GM23338 (cell line): ENCODE results near the gene UBE2QL1. TPM values are rescaled to one million over a fixed set of nuclear protein-coding genes. Genes with fewer than 3 reads are reported as not detected.

Experiments used
- ATAC-seq: fragments of 200-7000 bp; cut with Tn5 transposase; 3 replicates; pipeline ENCODE4 v1.9.1; 2020
- DNase-seq: peaks from one replicate; pipeline ENCODE4 v3.0.0-alpha.2; 2015; ENCODE audit warnings: low spot score
- H2AFZ ChIP-seq: fragments of 200-600 bp; sonication (generic); 2 replicates; pipeline ENCODE4 v1.8.0; 2016; ENCODE audit warnings: antibody characterized with exemption, mild to moderate bottlenecking, moderate library complexity
- H3F3A ChIP-seq: fragments of 200-600 bp; sonication (generic); replicated peaks from 2 replicates; pipeline ENCODE4 v1.8.0; 2017; ENCODE audit warnings: antibody characterized with exemption, mixed run types, low read depth
- H3K27ac ChIP-seq: fragments of 200-600 bp; sonication (generic); 2 replicates; pipeline ENCODE4 v1.6.1; 2016; ENCODE audit warnings: low read depth
- H3K27me3 ChIP-seq: fragments of 200-600 bp; sonication (generic); 2 replicates; pipeline ENCODE4 v1.8.0; 2016; ENCODE audit warnings: mild to moderate bottlenecking, mixed run types, moderate library complexity; ENCODE audit not compliant: insufficient read depth
- H3K36me3 ChIP-seq: fragments of 200-600 bp; sonication (generic); 2 replicates; pipeline ENCODE4 v1.8.0; 2016; ENCODE audit warnings: mild to moderate bottlenecking; ENCODE audit not compliant: insufficient read depth
- H3K4me1 ChIP-seq: fragments of 200-600 bp; sonication (generic); 2 replicates; pipeline ENCODE4 v1.8.0; 2016; ENCODE audit warnings: mild to moderate bottlenecking, moderate library complexity; ENCODE audit not compliant: insufficient read depth
- H3K4me2 ChIP-seq: fragments of 200-600 bp; sonication (generic); 2 replicates; pipeline ENCODE4 v1.7.1; 2017; ENCODE audit warnings: mixed run types
- H3K4me3 ChIP-seq: fragments of 200-600 bp; sonication (generic); 2 replicates; pipeline ENCODE4 v1.6.1; 2016; ENCODE audit warnings: mixed run types
- H3K79me2 ChIP-seq: fragments of 200-600 bp; sonication (generic); replicated peaks from 2 replicates; pipeline ENCODE4 v1.8.0; 2017; ENCODE audit warnings: mild to moderate bottlenecking; ENCODE audit not compliant: insufficient read depth
- H3K9me2 ChIP-seq: fragments of 200-600 bp; sonication (generic); 2 replicates; pipeline ENCODE4 v1.8.0; 2017; ENCODE audit not compliant: insufficient read depth
- H4K20me1 ChIP-seq: fragments of 200-600 bp; sonication (generic); replicated peaks from 2 replicates; pipeline ENCODE4 v1.8.0; 2017; ENCODE audit warnings: mild to moderate bottlenecking; ENCODE audit not compliant: insufficient read depth
- H3K27ac Mint-ChIP-seq: 2 replicates; pipeline ENCODE4 v1.8.0; 2020; ENCODE audit warnings: inconsistent platforms, mild to moderate bottlenecking, moderate library complexity, mixed read lengths
- H3K27me3 Mint-ChIP-seq: 3 replicates; pipeline ENCODE4 v1.8.0; 2022; ENCODE audit warnings: low read depth, mild to moderate bottlenecking, moderate library complexity, mixed read lengths, inconsistent platforms; ENCODE audit not compliant: insufficient read depth, poor library complexity
- H3K36me3 Mint-ChIP-seq: 3 replicates; pipeline ENCODE4 v1.8.0; 2021; ENCODE audit warnings: low read depth, mild to moderate bottlenecking, inconsistent platforms, moderate library complexity, mixed read lengths
- H3K4me1 Mint-ChIP-seq: 3 replicates; pipeline ENCODE4 v1.8.0; 2020; ENCODE audit warnings: mild to moderate bottlenecking, inconsistent platforms, mixed read lengths
- H3K4me3 Mint-ChIP-seq: 3 replicates; pipeline ENCODE4 v1.8.0; 2021; ENCODE audit warnings: moderate library complexity, mild to moderate bottlenecking, inconsistent platforms, mixed read lengths
- H3K9me3 Mint-ChIP-seq: 3 replicates; pipeline ENCODE4 v1.8.0; 2020; ENCODE audit warnings: moderate library complexity, mild to moderate bottlenecking, inconsistent platforms, mixed read lengths
- CREB1 ChIP-seq: fragments of 250-450 bp; sonication (Bioruptor Pico); IDR thresholded peaks from 2 replicates; pipeline ENCODE4 v1.5.0; 2020; ENCODE audit warnings: low read depth, mild to moderate bottlenecking, moderate library complexity
- CTCF ChIP-seq, 2 experiments: fragments of 200-600 bp in 1 of 2; sonication (generic) in 1 of 2; conservative IDR thresholded peaks; 2 replicates each; pipeline versions ENCODE4 v1.5.1 to v1.6.1; 2016 to 2017; ENCODE audit warnings: antibody characterized with exemption in 2 of 2, low read depth in 2 of 2, mild to moderate bottlenecking in 2 of 2, moderate library complexity in 1 of 2
- EZH2 ChIP-seq: fragments of 200-600 bp; sonication (generic); IDR thresholded peaks from one replicate; pipeline ENCODE4 v1.8.0; 2017; ENCODE audit warnings: antibody characterized with exemption, mild to moderate bottlenecking, low read depth; ENCODE audit not compliant: unreplicated experiment
- EZH2phosphoT487 ChIP-seq: fragments of 200-600 bp; sonication (generic); IDR thresholded peaks from one replicate; pipeline ENCODE4 v1.8.1; 2018; ENCODE audit warnings: antibody characterized with exemption; ENCODE audit not compliant: unreplicated experiment
- JUNB ChIP-seq: IDR thresholded peaks from one replicate; pipeline ENCODE4 v1.6.1; 2016; ENCODE audit warnings: antibody characterized with exemption; ENCODE audit not compliant: unreplicated experiment
- NANOG ChIP-seq: IDR thresholded peaks from 2 replicates; pipeline ENCODE4 v1.6.1; 2016; ENCODE audit warnings: antibody characterized with exemption, borderline replicate concordance
- REST ChIP-seq: IDR thresholded peaks from one replicate; pipeline ENCODE4 v1.6.1; 2018; ENCODE audit warnings: antibody characterized with exemption; ENCODE audit not compliant: unreplicated experiment
- STAT1 ChIP-seq: IDR thresholded peaks from one replicate; pipeline ENCODE4 v1.6.1; 2016; ENCODE audit warnings: antibody characterized with exemption; ENCODE audit not compliant: unreplicated experiment
- ZNF114 ChIP-seq: fragments of 250-450 bp; sonication (Bioruptor Pico); IDR thresholded peaks from 2 replicates; pipeline ENCODE4 v1.5.0; 2020; ENCODE audit warnings: mild to moderate bottlenecking, moderate library complexity
- ZNF331 ChIP-seq: fragments of 250-450 bp; sonication (Bioruptor Pico); IDR thresholded peaks from 2 replicates; pipeline ENCODE4 v1.5.0; 2020; ENCODE audit warnings: low read depth, mild to moderate bottlenecking, moderate library complexity
- polyA plus RNA-seq: library from polyadenylated mRNA; unstranded; fragments of >200 nt; fragmentation: Nextera tagmentation; extraction: Ambion mirVana; gene quantifications from 2 replicates; pipeline ENCODE4 v1.2.1, GENCODE V29; 2016
- total RNA-seq: library from RNA; depleted of rRNA; stranded (reverse); fragments of >200 nt; shearing (Covaris generic); gene quantifications from 2 replicates; pipeline ENCODE4 v1.2.3, GENCODE V29; 2014

UBE2QL1 gene
- total and polyA plus RNA-seq, 2 experiments from 2014 or later = 0.40 to 0.83 TPM

GRCh38 chr5:6543346-6543730 is 94.7 kb downstream of the UBE2QL1 start:
- no peaks in the 10 kb centered on the region for H3F3A ChIP-seq
- no peak overlapping the region for H3K27ac Mint-ChIP-seq
- H3K27me3 ChIP-seq = no peaks in the 10 kb centered on the region
- peaks cover 7% of the 10 kb centered on the region for H3K9me2 ChIP-seq
- no peak overlapping the region for H2AFZ ChIP-seq
- ATAC-seq = no peak
- no peaks in the 10 kb centered on the region for H3K36me3 Mint-ChIP-seq
- H3K27me3 Mint-ChIP-seq = peaks cover 3% of the 10 kb centered on the region
- TF ChIP-seq REST = no peak
- TF ChIP-seq CREB1 (CRISPR knock-in tag) = no peak
- TF ChIP-seq ZNF331 (CRISPR knock-in tag) = no peak
- no peak for TF ChIP-seq ZNF114
- no peak for TF ChIP-seq JUNB
- H3K4me3 Mint-ChIP-seq = no peak overlapping the region
- H3K4me2 ChIP-seq = no peak overlapping the region
- H3K27ac ChIP-seq = no peak overlapping the region
- no peaks in the 10 kb centered on the region for H3K36me3 ChIP-seq
- no peak overlapping the region for H3K4me3 ChIP-seq
- H4K20me1 ChIP-seq = no peaks in the 10 kb centered on the region
- no peaks in the 10 kb centered on the region for H3K4me1 ChIP-seq
- H3K9me3 Mint-ChIP-seq = no peaks in the 10 kb centered on the region
- H3K79me2 ChIP-seq = no peaks in the 10 kb centered on the region
- no peaks in the 10 kb centered on the region for H3K4me1 Mint-ChIP-seq
- no peak for DNase-seq

GRCh38 chr5:6543830-6544560 is 95.3 kb downstream of the UBE2QL1 start:
- Mint-ChIP-seq H3K36me3 (no peaks in the 10 kb centered on the region), H3K9me3 (no peaks in the 10 kb centered on the region)
- TF ChIP-seq CTCF (conservative IDR thresholded peaks at IDR 0.05; ENCODE audit: low read depth in 2 of 2) (no peak), ZNF114 (no peak), CREB1 (CRISPR knock-in tag) (no peak), JUNB (no peak), STAT1 (no peak), ZNF331 (CRISPR knock-in tag) (no peak), EZH2 (no peak), EZH2phosphoT487 (no peak), NANOG (no peak), REST (no peak)

More at GRCh38 chr5:6543830-6544560, 95.3 kb downstream of the UBE2QL1 start:
- Histone ChIP-seq H4K20me1 (no peaks in the 10 kb centered on the region), H3K27me3 (no peaks in the 10 kb centered on the region), H2AFZ (no peak overlapping the region), H3K4me3 (no peak overlapping the region), H3K4me2 (no peak overlapping the region), H3F3A (no peaks in the 10 kb centered on the region), H3K79me2 (no peaks in the 10 kb centered on the region), H3K4me1 (no peaks in the 10 kb centered on the region), H3K9me2 (peaks cover 3% of the 10 kb centered on the region), H3K27ac (no peak overlapping the region), H3K36me3 (no peaks in the 10 kb centered on the region)
- DNase-seq (no peak), ATAC-seq (no peak)
- H3K27me3 Mint-ChIP-seq = peaks cover 3% of the 10 kb centered on the region
- no peaks in the 10 kb centered on the region for H3K4me1 Mint-ChIP-seq
- no peak overlapping the region for H3K4me3 Mint-ChIP-seq
- H3K27ac Mint-ChIP-seq = no peak overlapping the region
